Panc1 (cell line): ENCODE measurements around the gene ATP8B3. TPM values are rescaled to one million over a fixed set of nuclear protein-coding genes. Genes with fewer than 3 reads are reported as not detected.

Experiments
- ATAC-seq: fragments of 200-7000 bp; cut with Tn5 transposase; 2 replicates; pipeline ENCODE4 v1.9.1; 2020; ENCODE audit warnings: mild to moderate bottlenecking, moderate library complexity
- BruUV-seq: library from RNA; stranded (reverse); fragments of 400-500 nt; replicated peaks from 2 replicates; lab custom pipeline; 2021; lab: Mats Ljungman, UMichigan
- CTCF ChIA-PET: fragments of 300-600 bp; sonication (Branson Sonifier 250); formaldehyde crosslinking; loops from one replicate; lab custom pipeline; 2022; ENCODE audit warnings: antibody characterized with exemption; lab: Charles Lee
- POLR2A ChIA-PET: fragments of 300-600 bp; sonication (Branson Sonifier 250); formaldehyde crosslinking; loops from one replicate; lab custom pipeline; 2022; ENCODE audit warnings: antibody characterized with exemption; lab: Charles Lee
- DNase-seq: peaks from one replicate; pipeline ENCODE4 v3.0.0-alpha.2; 2010; ENCODE audit warnings: low read depth, low spot score
- H3K27ac ChIP-seq: 2 replicates; pipeline ENCODE4 v1.5.1; 2011; ENCODE audit warnings: mild to moderate bottlenecking, low read length, inconsistent platforms
- H3K27me3 ChIP-seq: fragments of 200-500 bp; sonication (Bioruptor generic); 2 replicates; pipeline ENCODE4 v1.6.0; 2014; ENCODE audit warnings: low read length, inconsistent platforms; ENCODE audit not compliant: control insufficient read depth, insufficient read depth
- H3K36me3 ChIP-seq: fragments of 200-500 bp; sonication (Bioruptor generic); 2 replicates; pipeline ENCODE4 v1.5.1; 2014; ENCODE audit warnings: inconsistent platforms, mild to moderate bottlenecking, low read length, moderate library complexity; ENCODE audit not compliant: control insufficient read depth, insufficient read depth
- H3K4me1 ChIP-seq: 2 replicates; pipeline ENCODE4 v1.5.1; 2011; ENCODE audit warnings: inconsistent platforms, mild to moderate bottlenecking, low read length, moderate library complexity; ENCODE audit not compliant: control insufficient read depth, insufficient read depth
- H3K4me3 ChIP-seq, 2 experiments: 2 replicates each; pipeline ENCODE4 v1.5.1; 2011 to 2012; ENCODE audit warnings: low read depth in 2 of 2, low read length in 2 of 2, mild to moderate bottlenecking in 2 of 2, inconsistent platforms in 1 of 2, moderate library complexity in 1 of 2
- H3K9me3 ChIP-seq: fragments of 200-500 bp; sonication (Bioruptor generic); 2 replicates; pipeline ENCODE4 v1.5.1; 2014; ENCODE audit warnings: low read depth, mild to moderate bottlenecking, inconsistent platforms, low read length, moderate library complexity; ENCODE audit not compliant: control insufficient read depth, insufficient read depth
- POLR2AphosphoS5 ChIP-seq: IDR thresholded peaks from 2 replicates; pipeline ENCODE4 v1.6.1; 2012; ENCODE audit warnings: mild to moderate bottlenecking, low read depth, low read length, moderate library complexity
- SIN3A ChIP-seq: IDR thresholded peaks from 2 replicates; pipeline ENCODE4 v1.6.1; 2012; ENCODE audit warnings: low read depth, mild to moderate bottlenecking, low read length, moderate library complexity, borderline replicate concordance; ENCODE audit not compliant: insufficient read depth
- TCF7L2 ChIP-seq: IDR thresholded peaks from 2 replicates; pipeline ENCODE4 v1.6.1; 2011; ENCODE audit warnings: mild to moderate bottlenecking, low read depth, low read length, inconsistent platforms
- in situ Hi-C: cut with HindIII; loops from 2 replicates; pipeline ENCODE4 v1.10.0; 2016; ENCODE audit warnings: low sequenced_read_pairs, low pct_unique_long_range_greater_than_20kb
- intact Hi-C: fragments of 100-400 bp; cut with micrococcal nuclease; formaldehyde crosslinking; loops from one replicate; pipeline ENCODE4 v1.10.0; 2022; ENCODE audit not compliant: unreplicated experiment
- total RNA-seq: library from RNA; stranded (reverse); gene quantifications from one replicate; pipeline ENCODE4 v1.2.1, GENCODE V29; 2021; ENCODE audit not compliant: unreplicated experiment
- TF ChIP-seq, protein P1 (sequence below): fragments of 450-650 bp; IDR thresholded peaks from 2 replicates; pipeline ENCODE4 v1.5.1; 2017; ENCODE audit warnings: mild to moderate bottlenecking
- TF ChIP-seq, protein P2 (sequence below), 2 experiments: IDR thresholded peaks; 2 replicates each; pipeline ENCODE4 v1.6.1; 2011 to 2012; ENCODE audit warnings: low read depth in 2 of 2, control low read depth in 1 of 2, low read length in 1 of 2, mild to moderate bottlenecking in 1 of 2, moderate library complexity in 1 of 2; ENCODE audit not compliant: insufficient read depth in 1 of 2

The ATP8B3 gene
- total RNA-seq, 1 experiment from 2014 or later: 67.7 TPM

DNA sequence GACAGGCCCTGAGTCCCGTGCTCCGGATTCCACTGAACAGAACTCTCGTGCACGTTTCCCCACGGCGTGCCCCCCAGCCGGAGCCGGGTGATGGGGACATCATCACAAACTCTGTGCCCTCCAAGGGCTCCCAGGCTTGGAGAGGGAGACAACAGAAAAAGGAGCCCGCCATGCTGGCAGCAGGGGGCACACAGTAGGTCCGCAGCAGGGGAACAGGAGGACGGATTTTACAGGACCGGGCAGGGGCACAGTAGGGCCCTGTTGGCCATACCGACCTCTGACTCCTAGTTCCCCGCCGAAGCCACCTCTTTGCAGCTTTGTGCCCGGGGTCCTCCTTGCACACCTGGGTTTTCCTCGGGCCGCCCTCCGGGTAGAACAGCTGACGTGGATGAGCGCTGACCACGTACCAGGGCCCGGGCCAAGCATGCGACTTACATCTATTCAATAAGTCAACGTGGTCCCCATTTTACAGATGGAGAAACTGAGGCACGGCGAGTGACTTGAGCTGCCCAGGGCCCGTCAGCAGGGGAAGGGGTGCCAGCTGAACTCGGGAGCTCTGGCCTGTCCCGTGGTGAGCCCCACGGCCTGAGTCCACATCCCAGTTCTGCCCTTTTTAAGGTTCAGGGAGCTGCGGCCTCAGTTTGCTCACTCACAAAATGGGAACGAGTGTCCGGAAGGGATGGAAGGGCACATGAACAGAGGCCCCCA, 68.9 kb downstream of the ATP8B3 start:
- DNase-seq (no peak), ATAC-seq (no peak)
- in situ Hi-C loops (no loop called here), intact Hi-C loops (no loop called here)
- CTCF ChIA-PET: interaction anchor here (0.7 kb wide), 1 partner anchor 71 kb away, joined by 3 read pairs; no protein-coding TSS in a partner anchor
- Histone ChIP-seq H3K4me3 (no peak overlapping the region), H3K27me3 (no peaks in the 10 kb centered on the region), H3K27ac (no peak overlapping the region), H3K9me3 (no peaks in the 10 kb centered on the region), H3K4me1 (peaks cover 20% of the 10 kb centered on the region), H3K36me3 (no peaks in the 10 kb centered on the region; the same call in 1 of the 2 replicates)
- no TSS peak for BruUV-seq
- TF ChIP-seq TCF7L2: no peak
- no peak for TF ChIP-seq SIN3A
- TF ChIP-seq, protein P1, sequence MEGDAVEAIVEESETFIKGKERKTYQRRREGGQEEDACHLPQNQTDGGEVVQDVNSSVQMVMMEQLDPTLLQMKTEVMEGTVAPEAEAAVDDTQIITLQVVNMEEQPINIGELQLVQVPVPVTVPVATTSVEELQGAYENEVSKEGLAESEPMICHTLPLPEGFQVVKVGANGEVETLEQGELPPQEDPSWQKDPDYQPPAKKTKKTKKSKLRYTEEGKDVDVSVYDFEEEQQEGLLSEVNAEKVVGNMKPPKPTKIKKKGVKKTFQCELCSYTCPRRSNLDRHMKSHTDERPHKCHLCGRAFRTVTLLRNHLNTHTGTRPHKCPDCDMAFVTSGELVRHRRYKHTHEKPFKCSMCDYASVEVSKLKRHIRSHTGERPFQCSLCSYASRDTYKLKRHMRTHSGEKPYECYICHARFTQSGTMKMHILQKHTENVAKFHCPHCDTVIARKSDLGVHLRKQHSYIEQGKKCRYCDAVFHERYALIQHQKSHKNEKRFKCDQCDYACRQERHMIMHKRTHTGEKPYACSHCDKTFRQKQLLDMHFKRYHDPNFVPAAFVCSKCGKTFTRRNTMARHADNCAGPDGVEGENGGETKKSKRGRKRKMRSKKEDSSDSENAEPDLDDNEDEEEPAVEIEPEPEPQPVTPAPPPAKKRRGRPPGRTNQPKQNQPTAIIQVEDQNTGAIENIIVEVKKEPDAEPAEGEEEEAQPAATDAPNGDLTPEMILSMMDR: no peak
- no peak for TF ChIP-seq POLR2AphosphoS5
- TF ChIP-seq, protein P2, sequence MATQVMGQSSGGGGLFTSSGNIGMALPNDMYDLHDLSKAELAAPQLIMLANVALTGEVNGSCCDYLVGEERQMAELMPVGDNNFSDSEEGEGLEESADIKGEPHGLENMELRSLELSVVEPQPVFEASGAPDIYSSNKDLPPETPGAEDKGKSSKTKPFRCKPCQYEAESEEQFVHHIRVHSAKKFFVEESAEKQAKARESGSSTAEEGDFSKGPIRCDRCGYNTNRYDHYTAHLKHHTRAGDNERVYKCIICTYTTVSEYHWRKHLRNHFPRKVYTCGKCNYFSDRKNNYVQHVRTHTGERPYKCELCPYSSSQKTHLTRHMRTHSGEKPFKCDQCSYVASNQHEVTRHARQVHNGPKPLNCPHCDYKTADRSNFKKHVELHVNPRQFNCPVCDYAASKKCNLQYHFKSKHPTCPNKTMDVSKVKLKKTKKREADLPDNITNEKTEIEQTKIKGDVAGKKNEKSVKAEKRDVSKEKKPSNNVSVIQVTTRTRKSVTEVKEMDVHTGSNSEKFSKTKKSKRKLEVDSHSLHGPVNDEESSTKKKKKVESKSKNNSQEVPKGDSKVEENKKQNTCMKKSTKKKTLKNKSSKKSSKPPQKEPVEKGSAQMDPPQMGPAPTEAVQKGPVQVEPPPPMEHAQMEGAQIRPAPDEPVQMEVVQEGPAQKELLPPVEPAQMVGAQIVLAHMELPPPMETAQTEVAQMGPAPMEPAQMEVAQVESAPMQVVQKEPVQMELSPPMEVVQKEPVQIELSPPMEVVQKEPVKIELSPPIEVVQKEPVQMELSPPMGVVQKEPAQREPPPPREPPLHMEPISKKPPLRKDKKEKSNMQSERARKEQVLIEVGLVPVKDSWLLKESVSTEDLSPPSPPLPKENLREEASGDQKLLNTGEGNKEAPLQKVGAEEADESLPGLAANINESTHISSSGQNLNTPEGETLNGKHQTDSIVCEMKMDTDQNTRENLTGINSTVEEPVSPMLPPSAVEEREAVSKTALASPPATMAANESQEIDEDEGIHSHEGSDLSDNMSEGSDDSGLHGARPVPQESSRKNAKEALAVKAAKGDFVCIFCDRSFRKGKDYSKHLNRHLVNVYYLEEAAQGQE (IDR thresholded peaks at IDR 0.05; ENCODE audit: insufficient read depth in 1 of 2, low read depth in 2 of 2, low read length in 1 of 2): no peak
- POLR2A ChIA-PET: no interaction called here

GRCh38 chr19:1739960-1740629, 72.0 kb downstream of the ATP8B3 start:
- H3K4me3 ChIP-seq: no peak overlapping the region
- no TSS peak for BruUV-seq
- no peaks in the 10 kb centered on the region; the same call in 1 of the 2 replicates for H3K36me3 ChIP-seq
- DNase-seq (no peak), ATAC-seq (no peak)
- peaks cover 5% of the 10 kb centered on the region for H3K4me1 ChIP-seq
- CTCF ChIA-PET: no interaction called here
- in situ Hi-C loops (no loop called here), intact Hi-C loops (no loop called here)
- H3K9me3 ChIP-seq: no peaks in the 10 kb centered on the region
- POLR2A ChIA-PET: no interaction called here
- TF ChIP-seq TCF7L2: no peak
- TF ChIP-seq, protein P2 (IDR thresholded peaks at IDR 0.05; ENCODE audit: insufficient read depth in 1 of 2, low read depth in 2 of 2, low read length in 1 of 2): no peak
- TF ChIP-seq, protein P1: no peak
- no peak for TF ChIP-seq POLR2AphosphoS5
- TF ChIP-seq SIN3A: no peak
- no peak overlapping the region for H3K27ac ChIP-seq
- H3K27me3 ChIP-seq: no peaks in the 10 kb centered on the region
